ENCODE data around the gene SULT1C4. TPM values are rescaled to one million over a fixed set of nuclear protein-coding genes. Genes with fewer than 3 reads are reported as not detected.

SULT1C4 gene
- total RNA-seq, 1 donor from 2014 or later, result 11.3 TPM

DNA sequence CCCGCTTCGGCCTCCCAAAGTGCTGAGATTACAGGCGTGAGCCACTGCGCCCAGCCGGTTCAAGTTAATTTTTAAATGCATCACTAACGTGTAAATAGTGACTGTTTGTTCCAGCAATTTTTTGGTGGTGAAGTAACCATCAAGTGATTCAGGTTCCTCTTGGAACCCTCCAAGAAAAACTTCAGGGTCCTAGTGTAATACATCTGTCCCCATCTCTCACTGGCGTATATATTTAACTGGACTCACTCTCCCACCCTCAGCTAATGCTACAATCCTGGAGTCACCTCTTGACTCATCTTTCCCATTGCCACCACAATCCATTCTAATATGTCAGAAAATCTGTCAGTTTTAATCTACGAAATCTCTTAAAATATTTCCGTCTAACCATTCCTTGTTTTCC is 10.3 kb downstream of the SULT1C4 start:
- Histone ChIP-seq H3K4me1 (peaks cover 7% of the 10 kb centered on the region), H3K36me3 (no peaks in the 10 kb centered on the region), H3K27me3 (no peaks in the 10 kb centered on the region), H3K4me3 (no peak overlapping the region), H3K9me3 (ENCODE audit: low read depth) (no peaks in the 10 kb centered on the region), H3F3A (ENCODE audit: low read depth) (peaks cover 13% of the 10 kb centered on the region), H3K27ac (no peak overlapping the region), H3K79me2 (ENCODE audit: low read depth) (no peaks in the 10 kb centered on the region), H2AFZ (replicated peaks) (no peak overlapping the region), H3K4me2 (no peak overlapping the region), H4K20me1 (ENCODE audit: low read depth) (no peaks in the 10 kb centered on the region), H3K9ac (no peak overlapping the region)
- Mint-ChIP-seq H3K4me3 (no peak overlapping the region), H3K36me3 (peaks cover 22% of the 10 kb centered on the region), H3K27ac (no peak overlapping the region), H3K9me3 (peaks cover 11% of the 10 kb centered on the region), H3K4me1 (peaks cover 6% of the 10 kb centered on the region), H3K27me3 (ENCODE audit: insufficient read depth, low read depth) (peaks cover 3% of the 10 kb centered on the region)
- TF ChIP-seq EZH2phosphoT487 (IDR thresholded peaks at IDR 0.05), result no peak
- TF ChIP-seq, protein P1, sequence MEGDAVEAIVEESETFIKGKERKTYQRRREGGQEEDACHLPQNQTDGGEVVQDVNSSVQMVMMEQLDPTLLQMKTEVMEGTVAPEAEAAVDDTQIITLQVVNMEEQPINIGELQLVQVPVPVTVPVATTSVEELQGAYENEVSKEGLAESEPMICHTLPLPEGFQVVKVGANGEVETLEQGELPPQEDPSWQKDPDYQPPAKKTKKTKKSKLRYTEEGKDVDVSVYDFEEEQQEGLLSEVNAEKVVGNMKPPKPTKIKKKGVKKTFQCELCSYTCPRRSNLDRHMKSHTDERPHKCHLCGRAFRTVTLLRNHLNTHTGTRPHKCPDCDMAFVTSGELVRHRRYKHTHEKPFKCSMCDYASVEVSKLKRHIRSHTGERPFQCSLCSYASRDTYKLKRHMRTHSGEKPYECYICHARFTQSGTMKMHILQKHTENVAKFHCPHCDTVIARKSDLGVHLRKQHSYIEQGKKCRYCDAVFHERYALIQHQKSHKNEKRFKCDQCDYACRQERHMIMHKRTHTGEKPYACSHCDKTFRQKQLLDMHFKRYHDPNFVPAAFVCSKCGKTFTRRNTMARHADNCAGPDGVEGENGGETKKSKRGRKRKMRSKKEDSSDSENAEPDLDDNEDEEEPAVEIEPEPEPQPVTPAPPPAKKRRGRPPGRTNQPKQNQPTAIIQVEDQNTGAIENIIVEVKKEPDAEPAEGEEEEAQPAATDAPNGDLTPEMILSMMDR (IDR thresholded peaks at IDR 0.05), result no peak
- TF ChIP-seq EZH2 (IDR thresholded peaks at IDR 0.05), result no peak
- DNase-seq (ENCODE audit: low spot score), result no peak

DNA sequence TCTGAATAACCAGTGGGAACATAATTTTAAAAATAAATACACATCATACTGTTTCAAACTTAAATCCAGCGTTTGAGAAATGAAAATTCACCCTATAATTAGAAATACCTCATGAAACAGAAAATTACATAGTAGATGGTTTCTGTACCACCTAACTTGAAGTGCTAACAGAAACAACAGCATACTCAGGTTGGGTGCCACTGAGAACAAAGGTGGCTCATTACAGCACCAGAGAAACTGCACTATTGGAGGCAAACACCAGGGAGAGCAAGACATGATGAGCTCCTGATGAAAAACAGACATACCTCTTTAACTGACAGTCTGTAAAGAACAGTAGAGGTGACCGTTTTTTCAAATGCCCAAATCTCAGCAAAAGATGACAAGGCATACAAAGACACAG is 12.6 kb downstream of the SULT1C4 start:
- no peaks in the 10 kb centered on the region for H3K4me1 ChIP-seq
- H4K20me1 ChIP-seq (ENCODE audit: low read depth), result no peaks in the 10 kb centered on the region
- H3K79me2 ChIP-seq (ENCODE audit: low read depth), result no peaks in the 10 kb centered on the region
- Mint-ChIP-seq H3K4me3 (no peak overlapping the region), H3K27me3 (ENCODE audit: insufficient read depth, low read depth) (peaks cover 3% of the 10 kb centered on the region), H3K4me1 (no peaks in the 10 kb centered on the region), H3K36me3 (peaks cover 15% of the 10 kb centered on the region), H3K27ac (no peak overlapping the region), H3K9me3 (peaks cover 14% of the 10 kb centered on the region)
- no peaks in the 10 kb centered on the region for H3F3A ChIP-seq (ENCODE audit: low read depth)
- no peak overlapping the region for H3K4me3 ChIP-seq
- TF ChIP-seq, protein P1 (IDR thresholded peaks at IDR 0.05), result no peak
- TF ChIP-seq EZH2 (IDR thresholded peaks at IDR 0.05) (no peak), EZH2phosphoT487 (IDR thresholded peaks at IDR 0.05) (no peak)
- no peak for DNase-seq (ENCODE audit: low spot score)
- no peak overlapping the region for H3K27ac ChIP-seq
- H3K4me2 ChIP-seq, result no peak overlapping the region
- H3K27me3 ChIP-seq, result no peaks in the 10 kb centered on the region
- H2AFZ ChIP-seq (replicated peaks), result no peak overlapping the region
- H3K36me3 ChIP-seq, result no peaks in the 10 kb centered on the region
- no peak overlapping the region for H3K9ac ChIP-seq
- H3K9me3 ChIP-seq (ENCODE audit: low read depth), result no peaks in the 10 kb centered on the region

DNA sequence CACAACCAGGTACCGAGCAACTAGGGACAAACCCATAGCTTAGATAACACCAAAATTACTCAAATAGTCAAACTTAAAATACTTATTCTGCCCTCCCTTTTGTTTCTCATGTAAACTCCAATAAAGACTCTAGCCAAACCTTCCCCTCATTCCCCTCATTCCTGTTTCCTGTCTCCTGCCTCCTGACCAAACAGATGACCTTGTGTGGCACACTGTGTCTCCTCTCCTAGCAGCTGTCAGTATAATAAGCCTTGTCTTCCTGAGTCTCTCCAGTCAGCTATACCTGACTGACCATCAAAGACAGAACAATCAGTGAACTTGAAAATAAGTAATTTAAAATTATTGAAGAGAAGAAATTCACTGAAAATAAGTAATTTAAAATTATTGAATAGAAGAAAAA is 14.3 kb downstream of the SULT1C4 start:
- Mint-ChIP-seq H3K9me3 (peaks cover 14% of the 10 kb centered on the region), H3K27me3 (ENCODE audit: insufficient read depth, low read depth) (peaks cover 3% of the 10 kb centered on the region), H3K4me1 (no peaks in the 10 kb centered on the region), H3K27ac (no peak overlapping the region), H3K36me3 (peaks cover 15% of the 10 kb centered on the region), H3K4me3 (no peak overlapping the region)
- DNase-seq (ENCODE audit: low spot score), result no peak
- H3K4me3 ChIP-seq, result no peak overlapping the region
- H3K27me3 ChIP-seq, result no peaks in the 10 kb centered on the region
- no peaks in the 10 kb centered on the region for H3K9me3 ChIP-seq (ENCODE audit: low read depth)
- no peak overlapping the region for H3K9ac ChIP-seq
- no peak for TF ChIP-seq EZH2phosphoT487 (IDR thresholded peaks at IDR 0.05)
- TF ChIP-seq EZH2 (IDR thresholded peaks at IDR 0.05), result no peak
- TF ChIP-seq, protein P1 (IDR thresholded peaks at IDR 0.05), result no peak
- no peak overlapping the region for H3K27ac ChIP-seq
- H3K36me3 ChIP-seq, result no peaks in the 10 kb centered on the region
- H3K79me2 ChIP-seq (ENCODE audit: low read depth), result no peaks in the 10 kb centered on the region
- H2AFZ ChIP-seq (replicated peaks), result no peak overlapping the region
- no peaks in the 10 kb centered on the region for H4K20me1 ChIP-seq (ENCODE audit: low read depth)
- no peaks in the 10 kb centered on the region for H3F3A ChIP-seq (ENCODE audit: low read depth)
- no peak overlapping the region for H3K4me2 ChIP-seq
- H3K4me1 ChIP-seq, result no peaks in the 10 kb centered on the region
